Sigmoid colon (tissue), 4 donors: Measurements from ENCODE around the gene RDH11.

ENCODE experiments used
- CTCF ChIP-seq, 4 experiments: fragments of 450-650 bp in 3 of 4; fragments of 200-600 bp in 1 of 4; IDR thresholded peaks; one replicate each; pipeline ENCODE4 v1.5.1; 2016 to 2019; ENCODE audit warnings: antibody characterized with exemption in 4 of 4, mild to moderate bottlenecking in 3 of 4, moderate library complexity in 2 of 4
- EP300 ChIP-seq, 4 donors: sonication (generic); formaldehyde crosslinking; IDR thresholded peaks; one replicate each; pipeline ENCODE4 v1.6.1; 2017; ENCODE audit warnings: antibody characterized with exemption in 4 of 4
- POLR2A ChIP-seq, 2 donors: fragments of 450-650 bp; IDR thresholded peaks; one replicate each; pipeline ENCODE4 v1.6.1; 2016; ENCODE audit warnings: antibody characterized with exemption in 2 of 2, mild to moderate bottlenecking in 2 of 2, moderate library complexity in 2 of 2
- POLR2AphosphoS5 ChIP-seq, 4 donors: sonication (generic); formaldehyde crosslinking; IDR thresholded peaks; one replicate each; pipeline ENCODE4 v1.6.1; 2017; ENCODE audit warnings: antibody characterized with exemption in 4 of 4

DNA sequence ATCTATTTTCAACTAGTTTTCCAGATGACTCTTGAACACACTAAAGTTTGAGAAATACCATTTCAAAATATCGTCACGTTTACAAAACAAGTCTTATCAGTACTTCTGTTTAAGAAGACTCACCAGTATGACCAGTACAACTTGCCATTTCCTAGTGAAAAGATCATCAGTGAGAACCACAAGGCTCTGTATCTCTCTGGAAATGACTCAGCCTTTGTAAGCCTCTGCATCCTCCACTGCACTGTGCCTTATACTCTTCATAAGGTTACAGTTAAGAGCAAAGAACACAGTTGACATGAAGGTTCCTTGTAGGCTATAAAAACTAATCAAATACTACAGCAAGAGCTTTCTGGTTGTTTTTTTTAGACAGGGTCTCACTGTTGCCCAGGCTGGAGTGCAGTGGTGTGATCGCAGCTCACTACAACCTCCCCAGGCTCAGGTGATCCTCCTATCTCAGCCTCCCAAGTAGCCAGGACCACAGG lies 15.4 kb downstream of the RDH11 start:
- TF ChIP-seq EP300 (IDR thresholded peaks at IDR 0.05) (no peak), CTCF (IDR thresholded peaks at IDR 0.05) (no peak), POLR2A (IDR thresholded peaks at IDR 0.05) (no peak), POLR2AphosphoS5 (IDR thresholded peaks at IDR 0.05) (no peak)
